Parietal lobe (tissue), 2 donors: Measurements from ENCODE around the gene AJM1. TPM values are rescaled to one million over a fixed set of nuclear protein-coding genes. Genes with fewer than 3 reads are reported as not detected.

Source experiments
- small RNA-seq: library from RNA; depleted of rRNA; stranded (forward); fragments of <200 nt; gene quantifications from one replicate; pipeline ENCODE3, GENCODE V24; 2014; ENCODE audit warnings: low replicate concordance
- total RNA-seq: library from RNA; depleted of rRNA; stranded (reverse); fragments of >200 nt; gene quantifications from one replicate; pipeline ENCODE4 v1.2.3, GENCODE V29; 2014

AJM1 gene
- total RNA-seq, result 1.9 TPM

DNA sequence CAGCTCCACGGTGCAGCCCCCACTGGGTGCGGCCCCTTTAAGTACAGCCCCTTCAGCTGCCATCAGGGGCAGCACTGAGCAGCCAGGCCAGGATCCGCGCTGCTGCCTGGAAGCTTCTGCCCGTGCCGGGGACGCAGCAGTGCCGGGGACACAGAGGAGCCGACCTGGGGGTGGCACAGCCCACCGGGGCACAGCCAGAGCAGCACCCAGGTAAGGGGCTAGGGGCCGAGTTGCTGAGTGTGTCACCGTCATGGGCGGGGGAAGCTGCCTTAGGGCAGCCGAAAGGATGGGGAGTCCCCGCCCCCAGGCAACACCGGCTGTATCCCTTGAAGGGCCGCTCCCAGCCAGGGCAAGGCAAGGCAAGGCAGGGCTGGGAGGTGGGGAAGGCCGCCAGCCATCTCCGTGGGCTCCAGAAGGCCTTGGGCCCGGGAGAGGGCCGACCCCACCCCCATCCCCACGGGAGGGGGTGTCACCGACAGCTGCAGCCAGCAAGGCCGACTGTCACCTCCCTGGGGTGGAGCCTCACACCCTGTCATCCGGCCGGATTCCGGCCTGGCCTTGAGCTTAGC, at the start of gene AJM1:
Gene AJM1 (plus strand): TSS at position 99 of the 569 bp plus-strand sequence. CDS start 1,937 bp downstream, outside the sequence.

DNA sequence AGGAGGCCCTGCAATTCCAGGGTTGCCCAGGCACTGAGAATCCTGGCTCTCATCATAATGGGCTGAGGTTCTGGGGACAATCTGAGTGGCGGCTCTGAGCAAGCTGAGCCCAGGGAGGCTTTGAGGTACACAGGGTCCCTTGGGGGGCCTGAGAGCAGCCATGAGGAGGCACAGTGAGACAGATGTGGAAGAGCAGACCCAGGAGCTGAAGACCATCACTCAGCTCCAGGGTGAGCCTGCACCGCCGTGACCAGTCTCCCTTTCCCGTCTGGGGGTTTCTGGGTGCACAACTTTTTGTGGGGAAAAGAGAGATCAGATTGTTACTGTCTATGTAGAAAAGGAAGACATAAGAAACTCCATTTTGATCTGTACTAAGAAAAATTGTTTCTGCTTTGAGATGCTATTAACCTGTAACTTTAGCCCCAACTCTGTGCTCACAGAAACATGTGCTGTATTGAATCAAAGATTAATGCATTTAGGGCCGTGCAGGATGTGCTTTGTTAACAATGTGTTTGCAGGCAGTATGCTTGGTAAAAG, 46.0 kb upstream of the AJM1 start, which contains the start of gene CCDC183:
Gene CCDC183 (plus strand): TSS at position 101 of the 537 bp plus-strand sequence. CDS start 60 bp downstream, at position 161.

DNA sequence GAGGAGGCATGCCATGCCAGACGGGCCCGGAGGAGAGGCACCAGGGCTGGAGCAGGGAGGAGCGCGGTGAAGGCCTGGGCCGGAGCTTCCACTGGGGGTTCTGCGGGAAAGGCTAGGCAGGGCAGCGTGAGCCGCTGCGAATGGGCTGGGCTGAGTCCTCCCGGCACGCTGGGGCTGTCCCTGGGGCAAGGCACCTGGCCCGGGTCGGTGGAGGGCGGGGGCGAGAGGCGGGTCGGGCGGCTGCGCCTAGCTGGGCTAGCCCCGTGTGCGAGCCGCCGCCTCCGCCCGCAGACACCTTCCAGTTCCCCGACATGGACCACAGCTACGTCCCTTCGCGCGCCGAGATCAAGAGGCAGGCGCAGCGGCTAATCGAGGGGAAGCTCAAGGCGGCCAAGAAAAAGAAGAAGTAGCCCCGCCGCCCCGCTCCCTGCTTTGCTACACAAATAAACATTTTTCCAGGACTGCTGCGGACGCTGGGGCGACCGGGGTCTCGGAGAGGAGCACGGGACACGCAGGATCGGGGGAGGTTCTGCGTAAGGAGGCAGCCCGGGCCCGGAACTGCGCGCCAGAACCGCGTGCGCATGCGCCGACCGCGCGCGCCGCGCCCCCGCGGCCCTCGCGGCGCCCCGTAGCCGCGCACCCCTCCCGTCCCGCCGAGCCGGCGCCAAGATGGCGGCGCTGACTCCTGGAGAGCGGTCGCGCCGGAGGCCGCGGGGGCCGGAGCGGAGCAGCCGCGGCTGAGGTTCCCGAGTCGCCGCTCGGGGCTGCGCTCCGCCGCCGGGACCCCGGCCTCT, 34.8 kb upstream of the AJM1 start, which contains the start of gene RABL6:
Gene RABL6 (plus strand): TSS at position 668 of the 794 bp plus-strand sequence. CDS start 249 bp downstream, outside the sequence.

DNA sequence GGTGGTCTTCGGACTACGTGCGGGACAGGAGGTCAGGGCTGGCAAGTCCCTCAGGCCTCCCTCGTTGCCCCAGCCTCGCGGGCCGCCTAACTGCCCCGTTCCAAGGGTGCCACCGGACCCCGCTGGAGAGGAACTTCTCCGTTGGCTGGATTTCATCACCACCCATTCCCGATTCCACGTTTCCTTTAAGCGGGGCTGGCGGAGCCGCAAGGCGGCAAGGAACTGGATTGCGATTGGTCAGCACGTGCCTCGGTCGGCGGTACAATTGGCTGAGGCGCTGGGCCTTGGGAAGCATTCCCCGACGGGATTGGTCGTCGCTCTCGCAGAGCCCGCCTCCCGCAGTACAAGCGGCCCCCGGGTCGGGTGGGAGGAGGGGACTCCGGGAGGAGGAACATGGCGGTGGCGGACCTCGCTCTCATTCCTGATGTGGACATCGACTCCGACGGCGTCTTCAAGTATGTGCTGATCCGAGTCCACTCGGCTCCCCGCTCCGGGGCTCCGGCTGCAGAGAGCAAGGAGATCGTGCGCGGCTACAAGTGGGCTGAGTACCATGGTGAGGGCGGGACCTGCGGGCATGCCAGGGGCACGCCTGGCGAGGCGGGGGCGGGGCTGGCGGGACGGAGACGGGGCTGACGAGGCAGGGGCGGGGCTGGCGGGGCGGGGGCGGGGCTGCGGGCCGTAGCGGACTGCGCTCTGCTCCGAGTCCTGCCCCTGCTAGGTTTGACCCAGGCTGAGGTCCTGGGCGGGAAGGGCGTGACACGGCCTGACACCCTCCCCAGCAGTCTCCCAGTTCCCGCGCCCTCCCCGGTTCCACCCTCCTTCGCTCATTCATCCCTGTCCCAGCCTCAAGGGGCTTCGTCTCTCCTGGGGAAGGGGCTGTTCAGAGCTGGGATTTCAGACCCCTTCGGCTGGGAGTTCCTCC, 7.0 kb downstream of the AJM1 start, which contains the start of gene PHPT1:
Gene PHPT1 (plus strand): TSS at position 372 of the 922 bp plus-strand sequence. CDS start 22 bp downstream, at position 394.

DNA sequence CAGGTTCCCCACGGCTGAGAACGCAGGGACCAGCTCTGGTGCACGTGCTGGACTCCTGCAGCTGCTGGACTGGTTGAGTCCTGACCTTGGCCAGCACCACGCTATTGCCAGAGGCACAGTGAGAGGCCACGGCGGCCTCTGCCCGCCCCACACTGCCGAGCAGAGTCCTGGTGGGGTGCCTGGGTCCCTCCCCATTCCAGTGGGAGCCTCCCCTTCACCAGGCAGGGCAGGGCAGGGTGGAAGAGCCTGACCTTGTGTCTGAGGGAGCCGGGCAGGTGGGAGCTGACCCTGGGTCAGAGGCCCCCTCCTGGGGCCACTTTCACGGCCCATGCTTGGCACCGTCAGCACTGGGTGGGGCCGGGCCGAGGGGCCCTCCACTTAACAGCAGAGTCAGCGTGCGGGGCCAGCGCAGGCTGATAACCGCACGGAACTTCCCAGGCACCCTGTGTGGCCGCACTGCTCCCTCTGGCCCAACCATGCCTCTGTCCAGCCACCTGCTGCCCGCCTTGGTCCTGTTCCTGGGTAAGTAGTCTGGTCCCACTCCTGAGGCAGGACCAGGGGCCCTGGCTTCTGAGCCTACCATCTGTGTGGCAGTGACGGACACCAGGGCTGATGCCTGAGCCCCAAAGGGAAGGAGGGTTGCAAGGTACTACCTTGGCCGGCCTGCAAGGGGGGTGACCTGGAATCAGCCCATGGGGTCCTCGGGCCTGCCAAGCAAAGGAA, 9.8 kb downstream of the AJM1 start, which contains the start of gene MAMDC4:
Gene MAMDC4 (plus strand): TSS at position 406 of the 723 bp plus-strand sequence. CDS start 71 bp downstream, at position 477.

DNA sequence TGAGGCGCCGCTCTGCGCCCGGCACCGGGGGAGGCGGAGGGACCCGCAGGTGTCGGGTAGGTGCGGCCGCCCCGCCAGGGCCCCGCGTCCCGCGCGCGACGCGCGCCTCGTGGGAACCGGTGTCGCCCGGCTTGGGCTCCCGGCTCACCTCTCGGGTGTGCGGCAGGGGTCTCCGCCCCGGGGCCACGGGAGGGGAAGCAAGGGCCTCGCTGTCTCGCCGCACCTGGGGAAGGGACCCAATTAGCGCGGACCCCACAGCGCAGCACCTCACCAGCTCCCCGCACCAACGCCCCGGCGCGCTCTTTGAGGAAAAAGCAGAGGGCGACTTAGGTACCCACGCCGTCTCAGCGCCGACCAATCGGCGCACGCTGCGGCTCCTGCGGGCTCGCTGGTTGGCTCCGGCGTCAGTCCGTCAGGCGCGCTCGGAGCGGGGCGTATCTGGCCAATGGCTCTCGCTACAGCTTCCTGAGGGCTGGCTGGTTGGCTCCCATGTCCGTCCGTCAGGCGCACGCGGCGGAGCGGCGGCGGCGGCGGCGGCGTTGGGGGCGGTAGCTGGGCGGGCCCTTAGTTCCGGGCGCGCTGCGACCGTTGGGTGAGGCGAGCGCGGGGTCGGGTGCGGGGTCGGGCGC, 43.8 kb downstream of the AJM1 start, which contains the start of gene TRAF2:
Gene TRAF2 (plus strand): TSS at position 567 of the 629 bp plus-strand sequence. CDS start 12,225 bp downstream, outside the sequence.

Small RNA genes within 50 kb of the gene (small RNA-seq; reads per million reads assigned to genes)
- gene AL355987.2 (not detected), gene MIR4292 (not detected), gene MIR4479 (not detected)

Other genes starting within 250 kb of the AJM1 start
- 12.8 TPM for gene EGFL7, start 179.6 kb upstream of the AJM1 start, total RNA-seq
- 1.9 TPM for gene AGPAT2, start 155.0 kb upstream of the AJM1 start, total RNA-seq
- gene DIPK1B, start 129.9 kb upstream of the AJM1 start, total RNA-seq, result 37.9 TPM
- gene LCN10, start 99.5 kb upstream of the AJM1 start, total RNA-seq, result not detected
- not detected for gene LCN6, start 94.0 kb upstream of the AJM1 start, total RNA-seq
- gene LCN8, start 84.2 kb upstream of the AJM1 start, total RNA-seq, result not detected
- not detected for gene LCN15, start 78.0 kb upstream of the AJM1 start, total RNA-seq
- gene TMEM141, start 51.1 kb upstream of the AJM1 start, total RNA-seq, result 15.7 TPM
- gene CCDC183, start 46.1 kb upstream of the AJM1 start, total RNA-seq, result 6.3 TPM
- 54.5 TPM for gene RABL6, start 34.5 kb upstream of the AJM1 start, total RNA-seq
- 77.6 TPM for gene PHPT1, start 6.9 kb downstream of the AJM1 start, total RNA-seq
- gene MAMDC4, start 9.9 kb downstream of the AJM1 start, total RNA-seq, result 11.3 TPM
- 135 TPM for gene EDF1, start 23.8 kb downstream of the AJM1 start, total RNA-seq
- 11.6 TPM for gene TRAF2, start 44.0 kb downstream of the AJM1 start, total RNA-seq
- 64.5 TPM for gene FBXW5, start 102.3 kb downstream of the AJM1 start, total RNA-seq
- gene C8G, start 102.8 kb downstream of the AJM1 start, total RNA-seq, result not detected
- 0.94 TPM for gene LCN12, start 109.8 kb downstream of the AJM1 start, total RNA-seq
- 11.9 TPM for gene PTGDS, start 135.0 kb downstream of the AJM1 start, total RNA-seq
- gene LCNL1, start 140.5 kb downstream of the AJM1 start, total RNA-seq, result 0.94 TPM
- gene PAXX, start 149.9 kb downstream of the AJM1 start, total RNA-seq, result 14.7 TPM
- not detected for gene CLIC3, start 154.1 kb downstream of the AJM1 start, total RNA-seq
- 45.4 TPM for gene ABCA2, start 185.8 kb downstream of the AJM1 start, total RNA-seq
- not detected for gene FUT7, start 189.6 kb downstream of the AJM1 start, total RNA-seq
- gene NPDC1, start 203.7 kb downstream of the AJM1 start, total RNA-seq, result 34.4 TPM
- 0.63 TPM for gene ENTPD2, start 211.6 kb downstream of the AJM1 start, total RNA-seq
- gene SAPCD2, start 228.1 kb downstream of the AJM1 start, total RNA-seq, result 2.5 TPM
- 0.63 TPM for gene UAP1L1, start 235.0 kb downstream of the AJM1 start, total RNA-seq
- 72.6 TPM for gene MAN1B1, start 244.5 kb downstream of the AJM1 start, total RNA-seq